Heart left ventricle (tissue), 13 donors: Measurements from ENCODE around the gene KRTAP2-1.

Experiments used
- CTCF ChIP-seq, 12 donors: fragments of 200-600 bp; sonication (generic) in 4 of 12; IDR thresholded peaks; one replicate each; pipeline versions ENCODE4 v1.5.0 to v1.8.0; 2018 to 2022; ENCODE audit warnings: antibody characterized with exemption in 12 of 12, mild to moderate bottlenecking in 5 of 12
- POLR2A ChIP-seq, 2 donors: fragments of 450-650 bp; IDR thresholded peaks; one replicate each; pipeline ENCODE4 v1.6.1; 2017; ENCODE audit warnings: antibody characterized with exemption in 2 of 2, mild to moderate bottlenecking in 2 of 2, moderate library complexity in 2 of 2
- donor health status: ischemic (EF 13 %, LVEDD 7.1; RV severe dilation, severe dysfunction).
- donor health status: DM: no; HTN: yes; CAD: no.
- donor health status: DM: no; HTN: no; CAD: no.
- donor health status: ischemic (EF 25% LVEDD 6.9; RV normal size, moderate dysfunction).
- donor health status: ischemic (EF 25% LVEDD 5.7; RV mildly dilated, moderate dysfunction).
- donor health status: ischemic (EF 35%, LVEDD 5.7; RV mildly dilated, moderate dysfunction).
- donor health status: nonischemic (EF 11% LVEDD 7.7; RV severe dilation, severe dysfunction).
- donor health status: DM: yes; HTN: yes; CAD: no.
- donor health status: PGD.
- donor health status: ischemic (EF 29% LVEDD 5.4; RV normal size, mild dysfunction).
- donor health status: nonischemic (EF 23%, LVEDD 6.1; RV moderate dilation, normal function).

- TF ChIP-seq CTCF (IDR thresholded peaks at IDR 0.05) (no peak), POLR2A (IDR thresholded peaks at IDR 0.05) (no peak)
Measured at GRCh38 chr17:41067281-41067680, 20.2 kb upstream of the KRTAP2-1 start.
